Measurements from ENCODE around the gene TRIM8.

- TF ChIP-seq CTCF (IDR thresholded peaks at IDR 0.05; ENCODE audit: low read length) (no peak), EZH2 (IDR thresholded peaks at IDR 0.05; ENCODE audit: borderline replicate concordance, low read length) (no peak)
Observed at GRCh38 chr10:102645388-102645740, 1.1 kb downstream of the TRIM8 start.
